Keratinocyte (primary cell): ENCODE data around the gene AKAP13. TPM values are rescaled to one million over a fixed set of nuclear protein-coding genes. Genes with fewer than 3 reads are reported as not detected.

Source experiments
- DNase-seq: peaks from one replicate; pipeline ENCODE4 v3.0.0-alpha.2; 2011; ENCODE audit warnings: low read depth, missing footprints, low spot score
- FAIRE-seq: peaks from 2 replicates; lab custom pipeline; 2011; peaks lifted over from hg19 to GRCh38; lab: Jason Lieb, UNC
- H2AFZ ChIP-seq: 2 replicates; pipeline ENCODE4 v1.6.0; 2012; ENCODE audit warnings: low read length, control low read depth, inconsistent platforms; ENCODE audit not compliant: control insufficient read depth
- H3K27ac ChIP-seq: 2 replicates; pipeline ENCODE4 v1.5.1; 2011; ENCODE audit warnings: low read length; ENCODE audit not compliant: control insufficient read depth, insufficient read depth
- H3K27me3 ChIP-seq: 3 replicates; pipeline ENCODE4 v1.6.0; 2011; ENCODE audit warnings: low read length; ENCODE audit not compliant: control insufficient read depth, insufficient read depth; ENCODE audit errors: extremely low read depth
- H3K36me3 ChIP-seq, 2 experiments: 2 replicates in 1 of 2; 3 replicates in 1 of 2; pipeline ENCODE4 v1.5.1; 2011; ENCODE audit warnings: low read length in 2 of 2, mild to moderate bottlenecking in 1 of 2; ENCODE audit not compliant: control insufficient read depth in 2 of 2, insufficient read depth in 2 of 2; ENCODE audit errors: extremely low read depth in 1 of 2
- H3K4me1 ChIP-seq: 3 replicates; pipeline ENCODE4 v1.5.1; 2011; ENCODE audit warnings: low read length; ENCODE audit not compliant: control insufficient read depth, insufficient read depth; ENCODE audit errors: extremely low read depth
- H3K4me2 ChIP-seq: 3 replicates; pipeline ENCODE4 v1.6.0; 2011; ENCODE audit warnings: low read depth, low read length; ENCODE audit not compliant: control insufficient read depth, insufficient read depth; ENCODE audit errors: extremely low read depth
- H3K4me3 ChIP-seq, 3 experiments: fragments of 200-600 bp in 1 of 3; sonication (generic) in 1 of 3; 2 replicates in 2 of 3; 3 replicates in 1 of 3; pipeline ENCODE4 v1.5.1; 2011 to 2016; ENCODE audit warnings: low read length in 3 of 3, mild to moderate bottlenecking in 3 of 3, control low read depth in 2 of 3, inconsistent platforms in 1 of 3, low read depth in 1 of 3, mixed read lengths in 1 of 3, mixed run types in 1 of 3, moderate library complexity in 1 of 3; ENCODE audit not compliant: control insufficient read depth in 2 of 3, insufficient read depth in 2 of 3; ENCODE audit errors: extremely low read depth in 1 of 3
- H3K79me2 ChIP-seq: 2 replicates; pipeline ENCODE4 v1.6.0; 2012; ENCODE audit warnings: low read length; ENCODE audit not compliant: control insufficient read depth, insufficient read depth
- H3K9ac ChIP-seq: 3 replicates; pipeline ENCODE4 v1.6.0; 2011; ENCODE audit warnings: low read length; ENCODE audit not compliant: control insufficient read depth, insufficient read depth; ENCODE audit errors: extremely low read depth
- H3K9me1 ChIP-seq: 3 replicates; pipeline ENCODE4 v1.6.0; 2011; ENCODE audit warnings: low read length; ENCODE audit not compliant: control insufficient read depth, insufficient read depth; ENCODE audit errors: extremely low read depth
- H3K9me3 ChIP-seq: 2 replicates; pipeline ENCODE4 v1.5.1; 2012; ENCODE audit warnings: low read depth, low read length; ENCODE audit not compliant: control insufficient read depth
- H4K20me1 ChIP-seq: 3 replicates; pipeline ENCODE4 v1.6.0; 2011; ENCODE audit warnings: low read length; ENCODE audit not compliant: control insufficient read depth, insufficient read depth; ENCODE audit errors: extremely low read depth
- CTCF ChIP-seq, 3 experiments: IDR thresholded peaks in 1 of 3; conservative IDR thresholded peaks in 1 of 3; optimal IDR thresholded peaks in 1 of 3; 2 replicates in 2 of 3; 3 replicates in 1 of 3; pipeline versions ENCODE3 to v1.5.1; 2011; ENCODE audit warnings: low read length in 3 of 3, mild to moderate bottlenecking in 3 of 3, moderate library complexity in 2 of 3, control low read depth in 1 of 3, inconsistent platforms in 1 of 3; ENCODE audit not compliant: insufficient read depth in 2 of 3; ENCODE audit errors: extremely low read depth in 1 of 3
- EZH2 ChIP-seq: IDR thresholded peaks from one replicate; pipeline ENCODE4 v1.6.1; 2012; ENCODE audit warnings: inconsistent platforms, mild to moderate bottlenecking, low read length, moderate library complexity
- dilution Hi-C: fragments of 300-500 bp; cut with MboI; formaldehyde crosslinking; loops from one replicate; pipeline ENCODE4 v1.7.0; 2020; ENCODE audit warnings: low sequenced_read_pairs; ENCODE audit not compliant: extremely low pct_ligation_motif_present
- polyA plus RNA-seq, 5 experiments: library from polyadenylated mRNA; depleted of rRNA in 3 of 5; stranded (reverse) in 3 of 5; stranded (forward) in 1 of 5; unstranded in 1 of 5; fragments of >200 nt; gene quantifications; 1 replicate in 1 of 5; 2 replicates in 3 of 5; 3 replicates in 1 of 5; pipeline versions ENCODE4 v1.2.1 to v1.2.3, GENCODE V29; 2011 to 2012; ENCODE audit warnings: missing spikeins in 2 of 5, low read depth in 1 of 5, low replicate concordance in 1 of 5

Gene AKAP13
- polyA plus RNA-seq, 1 donor (not counting 4 experiments of a cell fraction or from before 2014, with no cell fraction given): 16.7 TPM

- DNase-seq (no peak), FAIRE-seq (no peak)
- no peaks in the 10 kb centered on the region for H4K20me1 ChIP-seq
- H3K4me2 ChIP-seq: no peak overlapping the region
- no peaks in the 10 kb centered on the region for H3K27me3 ChIP-seq
- no peak for TF ChIP-seq CTCF (optimal IDR thresholded peaks at IDR 0.05 in 1 of 3, IDR thresholded peaks at IDR 0.05 in 1 of 3, conservative IDR thresholded peaks at IDR 0.05 in 1 of 3; ENCODE audit: extremely low read depth in 1 of 3, insufficient read depth in 2 of 3, low read length in 3 of 3)
- TF ChIP-seq EZH2: no peak
- no peaks in the 10 kb centered on the region for H3K9me1 ChIP-seq
- no peak overlapping the region for H3K9ac ChIP-seq
- H3K4me1 ChIP-seq: peaks cover 9% of the 10 kb centered on the region
- H3K36me3 ChIP-seq: peaks cover 17 to 27% of the 10 kb centered on the region in 2 experiments
- H3K79me2 ChIP-seq: peaks cover 15% of the 10 kb centered on the region
- H3K4me3 ChIP-seq: no peak overlapping the region
- H3K9me3 ChIP-seq: no peaks in the 10 kb centered on the region
- dilution Hi-C loops: no loop called here
- no peak overlapping the region for H2AFZ ChIP-seq
- H3K27ac ChIP-seq: no peak overlapping the region
These were observed 202.0 kb downstream of the AKAP13 start for GRCh38 chr15:85582131-85583079.

GRCh38 chr15:85583442-85583841 lies 203.0 kb downstream of the AKAP13 start:
- H3K4me2 ChIP-seq: no peak overlapping the region
- no peaks in the 10 kb centered on the region for H4K20me1 ChIP-seq
- no peak for TF ChIP-seq CTCF (optimal IDR thresholded peaks at IDR 0.05 in 1 of 3, IDR thresholded peaks at IDR 0.05 in 1 of 3, conservative IDR thresholded peaks at IDR 0.05 in 1 of 3; ENCODE audit: extremely low read depth in 1 of 3, insufficient read depth in 2 of 3, low read length in 3 of 3)
- TF ChIP-seq EZH2: no peak
- H3K36me3 ChIP-seq: peaks cover 17 to 27% of the 10 kb centered on the region in 2 experiments
- peaks cover 15% of the 10 kb centered on the region for H3K79me2 ChIP-seq
- H3K9ac ChIP-seq: no peak overlapping the region
- H3K4me1 ChIP-seq: peaks cover 17% of the 10 kb centered on the region
- H2AFZ ChIP-seq: no peak overlapping the region
- DNase-seq (no peak), FAIRE-seq (no peak)
- H3K27me3 ChIP-seq: no peaks in the 10 kb centered on the region
- H3K9me1 ChIP-seq: no peaks in the 10 kb centered on the region
- H3K9me3 ChIP-seq: no peaks in the 10 kb centered on the region
- dilution Hi-C loops: no loop called here
- peak overlapping the region; percentile 64 for H3K27ac ChIP-seq
- H3K4me3 ChIP-seq: no peak overlapping the region
